ENCODE results near the gene USP32.

- TF ChIP-seq, protein P1, sequence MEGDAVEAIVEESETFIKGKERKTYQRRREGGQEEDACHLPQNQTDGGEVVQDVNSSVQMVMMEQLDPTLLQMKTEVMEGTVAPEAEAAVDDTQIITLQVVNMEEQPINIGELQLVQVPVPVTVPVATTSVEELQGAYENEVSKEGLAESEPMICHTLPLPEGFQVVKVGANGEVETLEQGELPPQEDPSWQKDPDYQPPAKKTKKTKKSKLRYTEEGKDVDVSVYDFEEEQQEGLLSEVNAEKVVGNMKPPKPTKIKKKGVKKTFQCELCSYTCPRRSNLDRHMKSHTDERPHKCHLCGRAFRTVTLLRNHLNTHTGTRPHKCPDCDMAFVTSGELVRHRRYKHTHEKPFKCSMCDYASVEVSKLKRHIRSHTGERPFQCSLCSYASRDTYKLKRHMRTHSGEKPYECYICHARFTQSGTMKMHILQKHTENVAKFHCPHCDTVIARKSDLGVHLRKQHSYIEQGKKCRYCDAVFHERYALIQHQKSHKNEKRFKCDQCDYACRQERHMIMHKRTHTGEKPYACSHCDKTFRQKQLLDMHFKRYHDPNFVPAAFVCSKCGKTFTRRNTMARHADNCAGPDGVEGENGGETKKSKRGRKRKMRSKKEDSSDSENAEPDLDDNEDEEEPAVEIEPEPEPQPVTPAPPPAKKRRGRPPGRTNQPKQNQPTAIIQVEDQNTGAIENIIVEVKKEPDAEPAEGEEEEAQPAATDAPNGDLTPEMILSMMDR (IDR thresholded peaks at IDR 0.05): no peak
- TF ChIP-seq POLR2A (IDR thresholded peaks at IDR 0.05): no peak
These were observed 111.3 kb downstream of the USP32 start for GRCh38 chr17:60280673-60281072.
